H9 (cell line): ENCODE measurements around the gene GTF2E1. TPM values are rescaled to one million over a fixed set of nuclear protein-coding genes. Genes with fewer than 3 reads are reported as not detected.
A peak's percentile ranks its signal among the peaks of the same experiment; 100 is the strongest.

Experiments used
- DNase-seq: peaks from one replicate; pipeline ENCODE4 v3.0.0-alpha.2; 2017
- H2AFZ ChIP-seq: one replicate; pipeline ENCODE4 v1.6.1; 2013; ENCODE audit warnings: mild to moderate bottlenecking, low read length, control low read depth, moderate library complexity
- H2AK5ac ChIP-seq: 2 replicates; pipeline ENCODE4 v1.6.1; 2013; ENCODE audit warnings: low read length, control low read depth, mixed read lengths; ENCODE audit not compliant: insufficient read length
- H2BK120ac ChIP-seq: one replicate; pipeline ENCODE4 v1.6.1; 2013; ENCODE audit warnings: low read depth, mild to moderate bottlenecking, low read length, control low read depth, inconsistent platforms; ENCODE audit not compliant: poor library complexity, severe bottlenecking
- H2BK12ac ChIP-seq: 2 replicates; pipeline ENCODE4 v1.6.1; 2013; ENCODE audit warnings: low read length, control low read depth, mixed read lengths, low read depth; ENCODE audit not compliant: insufficient read length
- H2BK15ac ChIP-seq: 2 replicates; pipeline ENCODE4 v1.6.1; 2013; ENCODE audit warnings: low read depth, low read length, control low read depth
- H2BK20ac ChIP-seq: one replicate; pipeline ENCODE4 v1.6.1; 2013; ENCODE audit warnings: low read depth, mild to moderate bottlenecking, low read length, control low read depth, inconsistent platforms; ENCODE audit not compliant: poor library complexity, severe bottlenecking
- H2BK5ac ChIP-seq: 2 replicates; pipeline ENCODE4 v1.6.1; 2013; ENCODE audit warnings: low read length, control low read depth, mixed read lengths; ENCODE audit not compliant: insufficient read length
- H3K14ac ChIP-seq: 2 replicates; pipeline ENCODE4 v1.6.1; 2013; ENCODE audit warnings: low read length, control low read depth; ENCODE audit not compliant: insufficient read depth
- H3K18ac ChIP-seq: 2 replicates; pipeline ENCODE4 v1.6.1; 2013; ENCODE audit warnings: low read depth, mild to moderate bottlenecking, mixed read lengths, low read length, control low read depth; ENCODE audit not compliant: insufficient read length
- H3K23ac ChIP-seq: 2 replicates; pipeline ENCODE4 v1.6.1; 2013; ENCODE audit warnings: low read length, control low read depth, mixed read lengths, low read depth; ENCODE audit not compliant: insufficient read length
- H3K23me2 ChIP-seq: 2 replicates; pipeline ENCODE4 v1.6.1; 2013; ENCODE audit warnings: low read depth, mild to moderate bottlenecking, mixed read lengths, low read length, control low read depth; ENCODE audit not compliant: insufficient read length, poor library complexity, severe bottlenecking
- H3K27ac ChIP-seq: 2 replicates; pipeline ENCODE4 v1.5.1; 2013; ENCODE audit warnings: low read length, control low read depth, mixed read lengths, low read depth; ENCODE audit not compliant: insufficient read length
- H3K27me3 ChIP-seq: 2 replicates; pipeline ENCODE4 v1.6.1; 2013; ENCODE audit warnings: low read length, control low read depth, inconsistent platforms; ENCODE audit not compliant: insufficient read depth
- H3K4ac ChIP-seq: 2 replicates; pipeline ENCODE4 v1.6.1; 2013; ENCODE audit warnings: low read depth, mild to moderate bottlenecking, control low read depth, inconsistent platforms, low read length, moderate library complexity
- H3K4me1 ChIP-seq: 2 replicates; pipeline ENCODE4 v1.6.1; 2013; ENCODE audit warnings: low read length, control low read depth, inconsistent platforms; ENCODE audit not compliant: insufficient read depth
- H3K4me2 ChIP-seq: 2 replicates; pipeline ENCODE4 v1.6.1; 2013; ENCODE audit warnings: low read length, control low read depth, mixed read lengths; ENCODE audit not compliant: insufficient read length, insufficient read depth
- H3K56ac ChIP-seq: 2 replicates; pipeline ENCODE4 v1.6.1; 2013; ENCODE audit warnings: low read depth, mild to moderate bottlenecking, mixed read lengths, low read length, control low read depth; ENCODE audit not compliant: insufficient read length
- H3K79me1 ChIP-seq: 2 replicates; pipeline ENCODE4 v1.6.1; 2013; ENCODE audit warnings: low read depth, mild to moderate bottlenecking, moderate library complexity, low read length, control low read depth, inconsistent platforms; ENCODE audit not compliant: insufficient read depth, poor library complexity, severe bottlenecking
- H3K79me2 ChIP-seq: 2 replicates; pipeline ENCODE4 v1.6.1; 2013; ENCODE audit warnings: low read length, control low read depth, inconsistent platforms; ENCODE audit not compliant: insufficient read depth
- H3K9ac ChIP-seq: 2 replicates; pipeline ENCODE4 v1.6.1; 2013; ENCODE audit warnings: low read length, control low read depth, mixed read lengths; ENCODE audit not compliant: insufficient read length; ENCODE audit errors: extremely low read depth
- H3K9me3 ChIP-seq: one replicate; pipeline ENCODE4 v1.6.1; 2013; ENCODE audit warnings: low read depth, low read length, inconsistent platforms; ENCODE audit not compliant: control insufficient read depth
- H3T11ph ChIP-seq: one replicate; pipeline ENCODE4 v1.6.1; 2013; ENCODE audit warnings: mild to moderate bottlenecking, low read length, control low read depth, inconsistent platforms
- H4K20me1 ChIP-seq: one replicate; pipeline ENCODE4 v1.6.1; 2013; ENCODE audit not compliant: control insufficient read depth, insufficient read length, insufficient read depth
- H4K5ac ChIP-seq: 2 replicates; pipeline ENCODE4 v1.6.1; 2013; ENCODE audit warnings: low read depth, mild to moderate bottlenecking, mixed read lengths, low read length, control low read depth; ENCODE audit not compliant: insufficient read length
- H4K8ac ChIP-seq: replicated peaks from 2 replicates; pipeline ENCODE4 v1.6.1; 2013; ENCODE audit warnings: low read length, control low read depth, mixed read lengths, low read depth; ENCODE audit not compliant: insufficient read length
- H4K91ac ChIP-seq: 2 replicates; pipeline ENCODE4 v1.6.1; 2013; ENCODE audit warnings: low read depth, mild to moderate bottlenecking, moderate library complexity, mixed read lengths, low read length, control low read depth; ENCODE audit not compliant: insufficient read length
- H3K27ac Mint-ChIP-seq, 3 experiments: 2 replicates in 2 of 3; 3 replicates in 1 of 3; pipeline ENCODE4 v1.8.0; 2020 to 2021; ENCODE audit warnings: mixed read lengths in 3 of 3, mild to moderate bottlenecking in 1 of 3, moderate library complexity in 1 of 3
- H3K27me3 Mint-ChIP-seq: 2 replicates; pipeline ENCODE4 v1.8.0; 2021; ENCODE audit warnings: low read depth, mild to moderate bottlenecking, moderate library complexity, mixed read lengths
- H3K36me3 Mint-ChIP-seq, 3 experiments: 2 replicates in 2 of 3; 3 replicates in 1 of 3; pipeline ENCODE4 v1.8.0; 2020 to 2021; ENCODE audit warnings: low read depth in 3 of 3, mixed read lengths in 3 of 3; ENCODE audit not compliant: insufficient read depth in 1 of 3
- H3K4me1 Mint-ChIP-seq, 2 experiments: 2 replicates each; pipeline ENCODE4 v1.8.0; 2020; ENCODE audit warnings: mixed read lengths in 2 of 2
- H3K4me3 Mint-ChIP-seq, 2 experiments: 2 replicates in 1 of 2; 3 replicates in 1 of 2; pipeline ENCODE4 v1.8.0; 2020 to 2021; ENCODE audit warnings: mild to moderate bottlenecking in 2 of 2, mixed read lengths in 2 of 2, moderate library complexity in 1 of 2
- H3K9me3 Mint-ChIP-seq, 2 experiments: 2 replicates in 1 of 2; 3 replicates in 1 of 2; pipeline ENCODE4 v1.8.0; 2020; ENCODE audit warnings: mild to moderate bottlenecking in 2 of 2, mixed read lengths in 2 of 2, moderate library complexity in 1 of 2
- CTCF ChIP-seq: fragments of 200-600 bp; sonication (generic); conservative IDR thresholded peaks from 3 replicates; pipeline ENCODE4 v1.8.0; 2021; ENCODE audit warnings: antibody characterized with exemption, mild to moderate bottlenecking
- WGBS: extraction: QIAGEN DNeasy Blood & Tissue Kit; methylation state at CpG from one replicate; pipeline ENCODE4 v1.1.7; 2013; ENCODE audit warnings: missing lambda C conversion rate, low lambda C conversion rate, mixed read lengths; ENCODE audit not compliant: insufficient read length; ENCODE audit errors: extremely low coverage; 5-methylcytosine and 5-hydroxymethylcytosine counted together
- total RNA-seq: library from RNA; stranded (reverse); gene quantifications from 2 replicates; pipeline ENCODE4 v1.2.1, GENCODE V29; 2021

GTF2E1 gene
- total RNA-seq, 1 experiment from 2014 or later: 88.8 TPM

DNA sequence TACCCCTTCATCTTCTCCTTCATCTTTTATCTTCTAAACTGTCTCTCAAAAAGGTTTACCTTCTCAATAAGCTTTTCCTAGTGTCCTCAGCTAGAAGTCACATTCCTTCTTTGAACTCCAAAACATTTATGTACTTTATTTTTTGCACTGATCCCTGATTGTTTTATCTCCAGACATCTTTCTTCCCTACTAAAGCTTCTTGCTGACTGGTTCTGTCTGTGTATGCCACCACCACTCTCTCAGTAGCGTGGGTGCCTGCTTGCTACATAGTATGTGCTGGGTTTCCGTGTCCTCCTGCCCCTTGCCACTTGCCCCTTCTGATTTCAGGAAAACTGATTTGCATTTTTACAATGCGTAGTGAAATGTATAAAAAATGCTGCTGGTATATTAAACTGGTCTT is 24.0 kb downstream of the GTF2E1 start:
- Histone ChIP-seq H2AK5ac (no peak overlapping the region), H4K5ac (no peak overlapping the region), H2BK5ac (no peak overlapping the region), H3K4me2 (no peak overlapping the region), H3K14ac (no peak overlapping the region), H2AFZ (no peak overlapping the region), H3K23ac (no peak overlapping the region), H3K23me2 (no peaks in the 10 kb centered on the region), H4K8ac (no peak overlapping the region), H2BK15ac (no peak overlapping the region), H3K27ac (no peak overlapping the region), H4K20me1 (no peaks in the 10 kb centered on the region), H3T11ph (no peak overlapping the region), H3K4ac (no peak overlapping the region), H3K79me2 (peaks cover 11% of the 10 kb centered on the region; the same call in 1 of the 2 replicates), H3K9ac (no peak overlapping the region), H3K18ac (no peak overlapping the region), H3K79me1 (no peaks in the 10 kb centered on the region), H2BK20ac (no peak overlapping the region), H3K9me3 (no peaks in the 10 kb centered on the region), H2BK12ac (no peak overlapping the region), H3K56ac (no peak overlapping the region), H2BK120ac (no peak overlapping the region), H4K91ac (no peak overlapping the region), H3K4me1 (peaks cover 5% of the 10 kb centered on the region), H3K27me3 (no peaks in the 10 kb centered on the region)
- Mint-ChIP-seq H3K4me3 (no peak overlapping the region), H3K36me3 (peaks cover 0 to 6% (median 2%) of the 10 kb centered on the region in 3 experiments; a peak in 4 of 7 replicates), H3K4me1 (peaks cover 43 to 56% of the 10 kb centered on the region in 2 experiments), H3K27me3 (no peaks in the 10 kb centered on the region), H3K9me3 (no peaks in the 10 kb centered on the region), H3K27ac (peak overlapping the region in 2 of 3 experiments; percentile 11 to 28; a peak in 4 of 7 replicates)
- no peak for TF ChIP-seq CTCF
- WGBS: no CpG with 5 or more reads among the region's 3 CpGs
- no peak for DNase-seq
